ENCODE results near the gene LMOD1.

LMOD1 gene

DNA sequence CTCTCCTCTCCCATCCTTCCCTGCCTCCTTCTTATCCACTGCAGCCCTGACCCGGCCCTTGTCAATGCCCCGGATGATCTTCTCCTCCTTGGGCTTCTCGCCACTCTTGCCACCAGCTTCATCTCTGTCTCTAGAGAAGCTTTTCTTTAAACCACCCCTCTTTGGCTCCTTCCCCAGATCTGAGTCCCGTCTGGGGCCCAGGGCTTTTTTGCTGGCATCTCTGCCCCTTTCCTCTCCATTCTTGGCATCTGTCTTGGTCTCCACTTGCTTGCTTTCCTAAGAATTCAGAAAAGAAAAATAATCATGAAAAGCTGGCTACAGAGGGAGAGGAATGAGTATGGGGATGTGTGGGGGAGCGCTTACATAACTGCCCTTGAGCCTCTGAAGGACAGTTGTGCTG lies 45.9 kb downstream of the LMOD1 start:
- no peak overlapping the region for H3K27ac ChIP-seq
- TF ChIP-seq CTCF (conservative IDR thresholded peaks at IDR 0.05): no peak

- TF ChIP-seq CTCF (conservative IDR thresholded peaks at IDR 0.05): no peak
Measured at GRCh38 chr1:201899683-201900429, 46.5 kb downstream of the LMOD1 start.

DNA sequence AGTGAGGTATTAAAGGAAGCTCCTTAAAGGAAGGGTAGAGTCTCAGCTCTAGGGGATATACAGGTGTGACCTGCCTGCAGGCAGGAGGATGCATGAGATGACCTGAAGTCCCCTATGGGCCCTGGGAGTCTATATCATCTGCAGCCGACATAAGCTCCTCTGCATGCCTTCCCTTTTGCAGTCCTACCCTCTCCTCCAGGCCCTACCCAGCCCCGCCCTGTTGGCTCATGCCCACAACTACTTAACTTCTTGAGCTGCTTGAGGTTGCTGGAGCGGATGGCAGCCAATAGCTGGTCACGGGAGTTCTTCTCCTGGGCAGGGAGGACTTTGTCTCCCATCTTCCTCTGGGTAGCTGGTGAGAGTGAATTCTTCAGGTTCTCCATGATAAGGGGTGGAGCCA lies 47.4 kb downstream of the LMOD1 start:
- H3K27ac ChIP-seq: no peak overlapping the region
- TF ChIP-seq CTCF (conservative IDR thresholded peaks at IDR 0.05): no peak

More at GRCh38 chr1:201899683-201900429, 46.5 kb downstream of the LMOD1 start:
- no peak overlapping the region for H3K27ac ChIP-seq

DNA sequence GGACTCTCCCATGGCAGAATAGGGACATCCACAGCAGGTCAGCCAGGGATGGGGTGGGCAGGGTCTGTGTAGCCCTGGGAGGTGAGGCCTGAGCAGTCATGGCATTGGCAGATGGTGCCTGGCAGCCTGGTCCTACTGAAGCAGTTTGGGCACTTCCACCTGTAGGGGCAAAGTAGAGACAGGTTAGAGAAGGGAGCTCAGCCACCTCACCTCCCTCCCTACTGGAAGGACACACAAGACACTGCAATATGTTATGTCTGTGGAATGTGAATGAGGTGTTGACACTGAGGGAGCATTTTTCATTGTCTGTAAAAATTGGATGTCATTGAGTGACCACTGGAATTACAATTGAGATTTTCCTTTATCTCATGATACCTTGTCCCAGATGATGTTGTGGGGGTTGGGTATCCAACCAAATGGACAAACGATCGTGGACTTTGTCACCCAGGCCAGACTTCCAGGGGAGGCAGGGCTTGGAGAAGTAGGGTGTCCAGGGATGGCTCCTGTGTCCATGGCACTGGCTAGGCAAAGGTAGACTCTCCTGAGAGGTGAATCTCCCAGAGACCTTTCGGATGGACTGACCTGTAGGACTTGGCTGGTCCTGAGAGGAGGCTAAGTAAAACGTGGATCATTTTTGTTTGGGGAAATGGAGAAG lies 48.0 kb downstream of the LMOD1 start:
- no peak for TF ChIP-seq CTCF (conservative IDR thresholded peaks at IDR 0.05)
- H3K27ac ChIP-seq: no peak overlapping the region

DNA sequence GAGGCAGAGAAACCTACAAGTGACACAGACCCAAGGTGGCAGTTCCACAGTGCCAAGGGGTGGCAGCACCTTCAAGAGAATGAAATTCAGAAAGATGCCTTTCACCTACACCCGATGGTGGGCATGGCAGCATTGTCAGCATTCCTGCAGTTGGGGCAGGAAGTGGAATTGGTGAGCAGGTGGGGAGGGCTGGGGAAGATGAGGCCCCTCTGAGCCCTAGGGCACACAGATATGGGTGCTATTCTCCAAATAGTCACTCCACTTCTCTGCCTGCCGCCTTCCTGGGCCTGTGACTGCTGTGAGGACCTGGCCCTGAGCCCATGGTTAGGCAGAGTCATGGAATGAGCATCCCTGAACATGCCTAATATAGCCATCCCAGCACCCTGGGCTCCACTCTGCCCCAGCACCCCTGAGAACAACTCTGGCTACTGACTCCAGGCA lies 49.4 kb downstream of the LMOD1 start:
- no peak for TF ChIP-seq CTCF (conservative IDR thresholded peaks at IDR 0.05)
- H3K27ac ChIP-seq: no peak overlapping the region

GRCh38 chr1:201895913-201896807 lies 50.2 kb downstream of the LMOD1 start:
- no peak overlapping the region for H3K27ac ChIP-seq
- TF ChIP-seq CTCF (conservative IDR thresholded peaks at IDR 0.05): peak; percentile 96

GRCh38 chr1:201895120-201895665 lies 51.2 kb downstream of the LMOD1 start:
- H3K27ac ChIP-seq: no peak overlapping the region
- no peak for TF ChIP-seq CTCF (conservative IDR thresholded peaks at IDR 0.05)

All from VCaP (cell line).